ENCODE measurements around the gene ZNRD2. TPM values are rescaled to one million over a fixed set of nuclear protein-coding genes. Genes with fewer than 3 reads are reported as not detected.

ZNRD2 gene
- total RNA-seq, 2 experiments from 2014 or later = 54.3 to 54.7 TPM

DNA sequence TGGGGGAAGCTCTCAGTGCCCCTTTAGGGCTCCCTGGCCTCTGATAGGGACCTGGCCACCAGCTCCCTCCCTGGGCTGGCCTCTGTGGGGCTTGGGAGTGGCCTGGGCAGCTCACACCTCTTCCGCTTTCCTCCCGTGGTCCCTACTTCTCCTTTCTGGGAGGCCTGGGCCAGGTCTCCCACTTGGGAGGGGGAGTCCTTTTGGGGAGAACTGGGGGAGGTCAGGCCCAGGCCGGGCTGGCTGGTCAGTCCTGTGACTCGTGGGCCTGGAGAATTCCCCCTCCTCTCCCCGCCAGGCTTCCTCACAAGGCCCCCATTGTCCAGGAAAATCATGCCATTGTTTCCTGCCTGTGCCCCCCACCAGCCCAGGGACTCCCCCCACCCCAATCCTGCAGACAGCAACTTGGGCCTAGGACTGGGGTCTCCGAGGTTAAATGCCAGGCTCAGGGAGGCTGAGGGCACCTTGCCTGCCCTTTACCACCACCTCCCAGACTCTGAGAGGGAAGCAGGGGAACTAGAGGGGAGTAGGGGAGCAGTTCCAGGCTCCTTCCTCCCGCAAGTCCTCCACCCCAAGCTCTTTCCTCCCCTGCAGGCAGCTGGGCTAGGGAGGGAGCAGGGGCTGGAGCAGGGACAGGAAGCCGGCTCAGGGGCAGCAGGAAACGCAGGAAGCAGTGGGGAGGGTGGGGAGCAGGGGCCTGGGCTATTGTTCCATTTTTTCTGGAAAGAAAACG, 40.9 kb downstream of the ZNRD2 start:
- CTCF ChIA-PET = interaction anchor here (1.0 to 6.0 kb wide), 5 partner anchors 17 to 377 kb away, joined by 3 to 47 read pairs (median 4); partner anchors contain the start of gene KCNK7
- POLR2A ChIA-PET = interaction anchor here (1.1 to 5.2 kb wide), 5 partner anchors 17 to 111 kb away, joined by 3 to 30 read pairs (median 4); partner anchors contain the start of genes EHBP1L1 and KCNK7
- Mint-ChIP-seq H3K27me3 (no peaks in the 10 kb centered on the region), H3K9me3 (no peaks in the 10 kb centered on the region), H3K4me3 (peak overlapping the region; percentile 93), H3K36me3 (ENCODE audit: low read depth) (peaks cover 32% of the 10 kb centered on the region), H3K27ac (peak overlapping the region; percentile 55), H3K4me1 (ENCODE audit: low read depth) (peaks cover 39% of the 10 kb centered on the region)
- intact Hi-C loops (cut with micrococcal nuclease) = no loop called here
- TF ChIP-seq, protein P1, sequence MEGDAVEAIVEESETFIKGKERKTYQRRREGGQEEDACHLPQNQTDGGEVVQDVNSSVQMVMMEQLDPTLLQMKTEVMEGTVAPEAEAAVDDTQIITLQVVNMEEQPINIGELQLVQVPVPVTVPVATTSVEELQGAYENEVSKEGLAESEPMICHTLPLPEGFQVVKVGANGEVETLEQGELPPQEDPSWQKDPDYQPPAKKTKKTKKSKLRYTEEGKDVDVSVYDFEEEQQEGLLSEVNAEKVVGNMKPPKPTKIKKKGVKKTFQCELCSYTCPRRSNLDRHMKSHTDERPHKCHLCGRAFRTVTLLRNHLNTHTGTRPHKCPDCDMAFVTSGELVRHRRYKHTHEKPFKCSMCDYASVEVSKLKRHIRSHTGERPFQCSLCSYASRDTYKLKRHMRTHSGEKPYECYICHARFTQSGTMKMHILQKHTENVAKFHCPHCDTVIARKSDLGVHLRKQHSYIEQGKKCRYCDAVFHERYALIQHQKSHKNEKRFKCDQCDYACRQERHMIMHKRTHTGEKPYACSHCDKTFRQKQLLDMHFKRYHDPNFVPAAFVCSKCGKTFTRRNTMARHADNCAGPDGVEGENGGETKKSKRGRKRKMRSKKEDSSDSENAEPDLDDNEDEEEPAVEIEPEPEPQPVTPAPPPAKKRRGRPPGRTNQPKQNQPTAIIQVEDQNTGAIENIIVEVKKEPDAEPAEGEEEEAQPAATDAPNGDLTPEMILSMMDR (IDR thresholded peaks at IDR 0.05) = no peak
- ATAC-seq (no peak), DNase-seq (no peak)

DNA sequence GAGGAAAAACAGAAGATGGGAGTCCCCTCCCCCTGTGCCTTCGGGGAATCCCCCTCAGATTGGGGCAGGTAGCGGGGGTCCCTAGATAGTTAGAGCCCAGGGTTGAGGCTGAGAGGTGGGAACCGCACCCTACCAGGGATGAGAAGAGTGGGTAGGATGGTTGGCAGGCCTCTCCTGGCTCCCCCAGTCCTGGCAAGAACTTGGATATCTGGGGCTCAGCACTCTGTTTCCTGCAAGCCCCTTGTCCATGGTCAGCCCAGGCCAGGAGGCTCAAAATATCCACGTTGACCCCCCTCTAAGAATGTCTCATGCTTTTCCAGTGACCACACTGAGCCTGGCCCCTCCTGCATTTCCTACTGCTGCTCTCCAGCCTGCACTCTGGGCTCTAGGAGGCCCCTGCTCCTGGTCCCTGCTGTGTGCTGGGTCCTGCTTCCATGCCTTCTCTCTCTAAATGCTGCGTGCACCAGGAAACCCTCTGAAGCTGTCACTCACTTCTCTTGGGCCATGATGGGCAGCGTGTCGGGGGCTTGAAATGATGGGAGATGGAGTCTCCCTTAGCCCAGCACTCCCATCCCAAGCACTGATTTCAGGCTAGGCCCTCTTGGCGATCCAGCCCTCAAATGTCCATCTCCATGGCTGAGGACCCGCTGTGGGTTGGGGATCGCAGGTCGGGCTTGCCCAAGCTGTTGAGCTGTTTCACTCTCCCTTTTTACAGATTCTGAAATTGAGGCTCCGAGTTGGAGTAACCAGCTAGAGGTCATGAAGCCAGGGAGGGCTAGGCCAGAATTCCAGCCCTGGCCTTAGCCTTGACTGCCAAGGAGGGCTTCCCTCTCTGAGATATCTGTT, 41.7 kb downstream of the ZNRD2 start:
- POLR2A ChIA-PET = interaction anchor here (1.2 to 5.2 kb wide), 5 partner anchors 17 to 113 kb away, joined by 3 to 30 read pairs (median 5); partner anchors contain the start of genes KCNK7 and MALAT1
- H3K4me1 Mint-ChIP-seq (ENCODE audit: low read depth) = peaks cover 44% of the 10 kb centered on the region

DNA sequence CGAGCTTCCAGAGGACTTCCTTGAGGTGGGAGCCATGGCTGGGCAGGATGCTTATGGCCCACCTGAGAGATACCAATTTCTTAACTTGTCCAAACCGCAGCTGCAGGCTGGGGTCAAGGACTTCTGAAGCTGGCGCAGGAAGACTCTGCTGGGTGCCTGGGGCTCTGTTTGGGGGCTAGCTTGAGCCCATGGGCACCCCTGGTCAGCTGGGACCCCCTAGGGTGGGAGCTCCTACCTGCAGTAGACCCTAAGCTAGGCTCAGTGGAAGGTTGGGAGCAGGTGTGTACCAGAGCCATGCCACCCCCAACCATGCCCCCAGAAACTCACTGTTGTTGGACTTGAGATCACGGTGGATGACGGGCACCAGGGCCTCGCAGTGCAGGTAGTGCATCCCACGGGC, 42.4 kb downstream of the ZNRD2 start:
- POLR2A ChIA-PET = interaction anchor here (1.2 to 5.2 kb wide), 8 partner anchors 18 to 114 kb away, joined by 3 to 30 read pairs (median 4); partner anchors contain the start of genes KCNK7, MALAT1 and SIPA1
- DNase-seq = no peak
- TF ChIP-seq, protein P1 (IDR thresholded peaks at IDR 0.05) = no peak

More for the DNA sequence above, 41.7 kb downstream of the ZNRD2 start:
- DNase-seq (no peak), ATAC-seq (no peak)
- Mint-ChIP-seq H3K4me3 (peak overlapping the region; percentile 93), H3K27me3 (no peaks in the 10 kb centered on the region), H3K36me3 (ENCODE audit: low read depth) (peaks cover 35% of the 10 kb centered on the region), H3K9me3 (no peaks in the 10 kb centered on the region), H3K27ac (peak overlapping the region; percentile 88)
- intact Hi-C loops (cut with micrococcal nuclease) = no loop called here
- CTCF ChIA-PET = interaction anchor here (0.9 to 6.0 kb wide), 6 partner anchors 14 to 377 kb away, joined by 3 to 47 read pairs (median 5); partner anchors contain the start of genes EHBP1L1 and KCNK7
- TF ChIP-seq, protein P1 (IDR thresholded peaks at IDR 0.05) = no peak

DNA sequence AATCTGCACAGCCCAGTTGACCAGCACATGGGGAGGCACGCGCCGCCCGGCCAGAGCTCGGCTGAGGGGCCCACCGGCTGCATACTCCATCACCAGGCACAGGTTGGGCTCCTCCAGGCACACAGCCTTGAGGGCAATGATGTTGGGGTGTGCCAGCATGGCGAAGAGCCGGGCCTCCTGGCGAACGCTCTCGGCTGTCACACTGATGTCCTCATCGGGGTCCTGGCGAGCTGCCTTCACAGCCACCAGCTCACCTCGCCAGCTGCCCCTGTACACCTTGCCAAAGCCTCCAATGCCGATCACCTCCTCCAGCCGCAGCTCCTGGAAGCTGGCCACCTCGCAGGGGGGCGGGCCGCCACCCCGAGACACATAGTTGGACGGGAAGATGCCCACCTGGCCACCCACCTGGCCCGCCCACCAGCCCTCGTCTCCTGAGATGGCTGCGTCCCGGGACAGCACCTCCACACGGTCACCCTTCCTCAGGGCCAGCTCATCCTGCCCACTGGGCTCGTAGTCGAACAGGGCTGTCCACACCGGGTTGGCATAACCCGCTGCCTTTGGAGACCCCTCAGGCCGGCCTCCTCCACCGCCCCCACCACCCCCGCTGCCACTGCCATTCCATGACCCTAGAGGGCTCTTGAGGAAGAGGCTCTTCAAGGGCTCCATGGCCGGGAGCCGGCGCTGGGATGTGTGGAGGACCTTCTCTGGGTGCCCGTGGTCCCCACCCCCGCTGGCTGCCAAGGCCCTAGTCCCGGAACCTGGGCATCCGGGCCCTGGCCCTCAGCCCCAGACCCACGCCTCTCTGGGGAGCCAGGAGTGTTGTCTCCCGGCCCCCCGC, 43.0 kb downstream of the ZNRD2 start:
- ATAC-seq (no peak), DNase-seq (no peak)
- TF ChIP-seq, protein P1 (IDR thresholded peaks at IDR 0.05) = no peak
- no peaks in the 10 kb centered on the region for H3K9me3 Mint-ChIP-seq
- intact Hi-C loops (cut with micrococcal nuclease) = no loop called here
- peaks cover 33% of the 10 kb centered on the region for H3K36me3 Mint-ChIP-seq (ENCODE audit: low read depth)
- H3K27ac Mint-ChIP-seq = peak overlapping the region; percentile 78
- no peaks in the 10 kb centered on the region for H3K27me3 Mint-ChIP-seq
- ChIA-PET CTCF (interaction anchor here (1.3 to 6.0 kb wide), 6 partner anchors 12 to 42 kb away, joined by 3 to 47 read pairs (median 8); partner anchors contain the start of genes EHBP1L1, FAM89B, KCNK7 and ZNRD2), POLR2A (interaction anchor here (1.2 to 5.2 kb wide), 10 partner anchors 19 to 115 kb away, joined by 3 to 30 read pairs (median 6); partner anchors contain the start of genes EHBP1L1, KCNK7, MALAT1 and SIPA1)
- H3K4me3 Mint-ChIP-seq = peak overlapping the region; percentile 93
- H3K4me1 Mint-ChIP-seq (ENCODE audit: low read depth) = peaks cover 53% of the 10 kb centered on the region

More for the DNA sequence above, 42.4 kb downstream of the ZNRD2 start:
- intact Hi-C loops (cut with micrococcal nuclease) = no loop called here
- no peak for ATAC-seq
- Mint-ChIP-seq H3K27ac (peak overlapping the region; percentile 88), H3K9me3 (no peaks in the 10 kb centered on the region), H3K4me3 (peak overlapping the region; percentile 93), H3K4me1 (ENCODE audit: low read depth) (peaks cover 50% of the 10 kb centered on the region), H3K36me3 (ENCODE audit: low read depth) (peaks cover 37% of the 10 kb centered on the region), H3K27me3 (no peaks in the 10 kb centered on the region)
- CTCF ChIA-PET = interaction anchor here (0.9 to 6.0 kb wide), 6 partner anchors 13 to 41 kb away, joined by 3 to 47 read pairs (median 8); partner anchors contain the start of genes EHBP1L1, FAM89B, KCNK7 and ZNRD2

Measured in activated CD8-positive, alpha-beta T cell treated with anti-CD3 and anti-CD28 coated beads for 36 hours (primary cell).